Measurements from ENCODE around the gene TRIP10.
"Not testable (repeated sequence)": the region's sequence is repeated elsewhere in the genome, so short reads cannot be mapped to it uniquely, and the experiment has no call there.

Gene TRIP10

DNA sequence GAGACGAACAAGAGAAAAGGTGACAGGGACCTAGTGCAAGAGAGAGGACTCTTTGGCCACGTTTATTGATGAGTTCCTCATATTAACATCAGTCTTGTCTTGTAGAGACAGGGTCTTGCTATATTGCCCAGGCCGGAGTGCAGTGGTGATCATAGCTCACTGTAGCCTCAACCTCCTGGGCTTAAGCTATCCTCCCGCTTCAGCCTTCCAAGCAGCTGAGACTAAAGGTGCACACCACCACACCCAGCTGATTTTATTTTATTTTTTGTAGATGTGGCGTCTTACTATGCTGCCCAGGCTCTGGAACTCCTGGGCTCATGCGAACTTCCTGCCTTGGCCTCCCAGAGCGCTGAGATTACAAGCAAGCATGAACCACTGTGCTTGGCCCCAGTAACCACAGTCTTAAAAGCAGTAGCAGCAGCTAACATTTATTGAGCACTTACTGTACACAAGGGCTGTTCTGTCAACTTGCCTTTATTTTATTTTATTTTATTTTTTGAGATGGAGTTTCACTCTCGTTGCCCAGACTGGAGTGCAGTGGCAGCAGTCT lies 28.8 kb downstream of the TRIP10 start:
- TF ChIP-seq, protein P1, sequence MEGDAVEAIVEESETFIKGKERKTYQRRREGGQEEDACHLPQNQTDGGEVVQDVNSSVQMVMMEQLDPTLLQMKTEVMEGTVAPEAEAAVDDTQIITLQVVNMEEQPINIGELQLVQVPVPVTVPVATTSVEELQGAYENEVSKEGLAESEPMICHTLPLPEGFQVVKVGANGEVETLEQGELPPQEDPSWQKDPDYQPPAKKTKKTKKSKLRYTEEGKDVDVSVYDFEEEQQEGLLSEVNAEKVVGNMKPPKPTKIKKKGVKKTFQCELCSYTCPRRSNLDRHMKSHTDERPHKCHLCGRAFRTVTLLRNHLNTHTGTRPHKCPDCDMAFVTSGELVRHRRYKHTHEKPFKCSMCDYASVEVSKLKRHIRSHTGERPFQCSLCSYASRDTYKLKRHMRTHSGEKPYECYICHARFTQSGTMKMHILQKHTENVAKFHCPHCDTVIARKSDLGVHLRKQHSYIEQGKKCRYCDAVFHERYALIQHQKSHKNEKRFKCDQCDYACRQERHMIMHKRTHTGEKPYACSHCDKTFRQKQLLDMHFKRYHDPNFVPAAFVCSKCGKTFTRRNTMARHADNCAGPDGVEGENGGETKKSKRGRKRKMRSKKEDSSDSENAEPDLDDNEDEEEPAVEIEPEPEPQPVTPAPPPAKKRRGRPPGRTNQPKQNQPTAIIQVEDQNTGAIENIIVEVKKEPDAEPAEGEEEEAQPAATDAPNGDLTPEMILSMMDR (IDR thresholded peaks at IDR 0.05; ENCODE audit: insufficient read depth, low read length, missing control alignments): no peak

DNA sequence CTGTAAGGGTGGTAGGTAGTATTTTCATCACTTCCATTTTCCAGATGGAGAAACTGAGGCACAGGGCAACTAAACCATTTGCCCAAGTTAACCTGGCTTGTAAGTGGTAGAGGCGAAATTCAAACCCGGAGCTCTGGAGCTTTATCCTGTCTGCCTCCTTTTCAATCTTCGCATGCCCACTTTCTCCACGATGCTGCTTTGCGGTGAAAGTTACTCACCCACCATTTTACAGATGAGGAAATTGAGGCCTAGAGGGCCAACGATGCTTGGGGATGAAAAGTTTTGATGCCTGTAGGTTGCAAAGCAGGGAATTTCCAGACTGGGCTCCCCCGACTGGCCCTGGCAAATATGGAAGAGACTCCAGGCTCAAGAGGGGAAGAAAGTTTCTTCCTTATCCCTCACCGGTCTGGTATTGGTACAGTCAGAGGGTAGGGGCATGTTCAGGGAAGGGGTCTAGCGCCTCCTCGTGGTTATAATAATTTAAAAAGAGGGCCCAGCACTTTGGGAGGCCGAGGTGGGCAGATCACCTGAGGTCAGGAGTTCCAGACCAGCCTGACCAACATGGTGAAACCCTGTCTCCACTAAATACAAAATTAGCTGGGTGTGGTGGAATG lies 29.6 kb downstream of the TRIP10 start:
- CTCF ChIA-PET: interaction anchor here (1.9 kb wide), 2 partner anchors 31 to 93 kb away, joined by 5 to 6 read pairs; no protein-coding TSS in a partner anchor
- POLR2A ChIA-PET: no interaction called here
- no peak overlapping the region for H3K4me3 ChIP-seq (ENCODE audit: low read depth, low read length)
- no peak for DNase-seq (ENCODE audit: low read depth, low spot score)
- TF ChIP-seq, protein P1 (IDR thresholded peaks at IDR 0.05; ENCODE audit: insufficient read depth, low read length, missing control alignments): no peak

More for the DNA sequence above, 28.8 kb downstream of the TRIP10 start:
- CTCF ChIA-PET: interaction anchor here (1.9 kb wide), 1 partner anchor 30 kb away, joined by 6 read pairs; no protein-coding TSS in a partner anchor
- no peak overlapping the region for H3K4me3 ChIP-seq (ENCODE audit: low read depth, low read length)
- no peak for DNase-seq (ENCODE audit: low read depth, low spot score)
- POLR2A ChIA-PET: no interaction called here

DNA sequence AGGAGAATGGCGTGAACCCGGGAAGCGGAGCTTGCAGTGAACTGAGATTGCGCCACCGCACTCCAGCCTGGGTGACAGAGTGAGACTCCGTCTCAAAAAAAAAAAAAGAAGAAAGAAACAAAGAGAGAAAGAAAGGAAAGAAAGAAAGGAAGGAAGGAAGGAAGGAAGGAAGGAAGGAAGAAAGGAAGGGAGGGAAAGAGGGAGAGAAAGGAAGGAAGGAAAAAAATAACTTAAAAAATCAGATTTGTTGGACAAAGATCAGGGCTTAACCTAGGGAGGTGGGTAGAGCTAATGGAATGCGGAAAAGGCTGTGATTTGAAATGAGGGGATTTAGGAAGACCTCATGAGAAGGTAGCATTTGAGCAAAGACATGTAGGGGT lies 32.2 kb downstream of the TRIP10 start:
- DNase-seq (ENCODE audit: low read depth, low spot score); CTCF ChIA-PET; H3K4me3 ChIP-seq (ENCODE audit: low read depth, low read length): not testable (repeated sequence)
- POLR2A ChIA-PET: interaction anchor here (0.7 kb wide), 1 partner anchor 28 kb away, joined by 4 read pairs; no protein-coding TSS in a partner anchor

DNA sequence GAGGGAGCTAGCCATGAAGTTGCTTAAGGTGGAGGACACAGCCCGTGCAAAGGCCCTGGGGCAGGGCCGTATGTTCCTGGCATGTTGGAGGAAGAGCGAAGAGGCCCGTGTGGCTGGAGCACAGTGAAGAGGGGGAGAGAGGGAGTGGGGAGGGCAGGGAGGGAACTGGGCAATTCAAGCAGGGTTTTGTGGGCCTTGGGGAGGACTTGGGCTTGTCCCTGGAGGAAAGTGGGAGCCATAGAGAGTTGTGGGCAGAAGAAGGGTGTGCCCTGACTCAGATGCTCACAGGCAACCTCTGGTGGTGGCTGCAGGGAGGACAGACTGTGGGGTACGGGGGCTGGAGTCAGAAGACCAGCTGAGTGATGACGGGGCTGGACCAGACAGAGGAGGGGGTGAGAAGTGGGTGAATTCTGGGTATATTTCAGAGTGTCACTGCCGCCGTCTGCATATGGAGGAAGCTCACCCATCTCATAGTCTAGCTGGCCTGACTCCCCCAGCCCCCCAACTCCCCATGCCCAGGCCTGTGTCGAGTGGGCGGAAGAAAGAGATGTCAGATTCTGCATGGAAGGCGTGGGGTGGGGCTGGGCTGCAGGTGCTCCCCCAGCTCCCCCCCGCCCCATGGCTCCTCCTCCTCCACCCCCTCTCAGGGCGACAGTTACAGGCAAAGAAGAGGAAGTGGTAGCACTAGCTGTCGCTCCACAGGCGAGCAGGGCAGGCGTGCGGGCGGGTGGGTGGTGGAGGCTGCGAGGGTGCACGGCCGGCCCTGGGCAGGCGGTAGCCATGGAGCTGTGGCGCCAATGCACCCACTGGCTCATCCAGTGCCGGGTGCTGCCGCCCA lies 32.8 kb downstream of the TRIP10 start, which contains the start of gene VAV1:
TSS of gene VAV1 (plus strand) at position 681 of the 838 bp plus-strand sequence. CDS start at position 781, 100 bp downstream.
- ChIA-PET CTCF (no interaction called here), POLR2A (interaction anchor here (0.7 kb wide), 1 partner anchor 29 kb away, joined by 4 read pairs; no protein-coding TSS in a partner anchor)
- no peak within 1 kb of the TSS for H3K4me3 ChIP-seq (ENCODE audit: low read depth, low read length)
- TF ChIP-seq, protein P1 (IDR thresholded peaks at IDR 0.05; ENCODE audit: insufficient read depth, low read length, missing control alignments): no peak
- no peak for DNase-seq (ENCODE audit: low read depth, low spot score)

DNA sequence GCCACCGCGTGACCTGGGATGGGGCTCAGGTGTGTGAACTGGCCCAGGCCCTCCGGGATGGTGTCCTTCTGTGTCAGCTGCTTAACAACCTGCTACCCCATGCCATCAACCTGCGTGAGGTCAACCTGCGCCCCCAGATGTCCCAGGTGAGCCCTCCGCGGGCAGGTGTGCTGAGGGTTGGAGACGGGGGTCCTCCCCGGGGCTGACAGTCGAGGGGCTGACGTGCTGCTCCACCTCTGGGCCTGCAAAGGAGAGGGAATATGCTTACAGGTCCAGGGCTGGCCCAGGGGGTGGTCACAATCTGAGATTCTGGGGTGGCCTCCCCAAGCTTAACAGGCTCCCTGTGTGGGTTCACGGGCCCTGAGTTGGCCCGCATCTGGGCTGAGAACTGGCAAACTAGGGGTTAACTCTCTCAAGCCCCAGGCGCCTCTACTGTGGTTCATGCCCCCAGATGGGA lies 33.4 kb downstream of the TRIP10 start:
- ChIA-PET CTCF (no interaction called here), POLR2A (no interaction called here)
- DNase-seq (ENCODE audit: low read depth, low spot score): no peak
- H3K4me3 ChIP-seq (ENCODE audit: low read depth, low read length): no peak overlapping the region
- TF ChIP-seq, protein P1 (IDR thresholded peaks at IDR 0.05; ENCODE audit: insufficient read depth, low read length, missing control alignments): no peak

DNA sequence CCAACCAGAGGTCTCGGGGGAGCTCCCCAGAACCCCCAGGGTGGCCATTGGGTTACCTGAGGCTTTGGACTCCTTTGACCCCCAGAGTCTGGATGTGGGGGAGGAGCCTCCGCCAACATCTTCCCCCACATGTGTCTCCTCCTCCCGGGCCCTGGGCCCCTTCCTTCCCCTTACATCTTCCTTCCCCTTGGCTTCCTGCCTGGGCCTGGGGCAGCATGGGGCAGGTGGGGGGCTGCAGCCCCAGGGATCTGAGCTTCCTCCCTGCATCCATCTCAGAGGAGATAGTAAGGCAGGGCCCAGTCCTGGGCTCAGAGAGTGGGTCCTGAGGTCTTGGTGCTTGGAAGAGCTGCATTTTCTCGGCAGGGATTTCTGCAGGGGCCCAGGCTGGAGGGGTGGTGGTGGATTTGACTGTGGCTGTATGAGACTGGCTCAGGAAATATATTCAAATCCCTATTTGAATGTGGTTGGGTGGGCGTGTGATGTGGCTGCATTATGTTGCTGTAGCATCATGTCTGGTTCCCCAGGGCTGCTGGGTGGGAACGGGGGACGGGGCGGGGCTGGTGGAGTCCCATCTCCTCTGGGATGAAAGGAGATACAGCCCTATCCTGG lies 33.9 kb downstream of the TRIP10 start:
- no peak overlapping the region for H3K4me3 ChIP-seq (ENCODE audit: low read depth, low read length)
- TF ChIP-seq, protein P1 (IDR thresholded peaks at IDR 0.05; ENCODE audit: insufficient read depth, low read length, missing control alignments): no peak
- DNase-seq (ENCODE audit: low read depth, low spot score): no peak
- ChIA-PET CTCF (interaction anchor here (1.1 kb wide), 1 partner anchor 647 kb away, joined by 3 read pairs; no protein-coding TSS in a partner anchor), POLR2A (no interaction called here)
